ENCODE data around the gene GNRH2.

DNA sequence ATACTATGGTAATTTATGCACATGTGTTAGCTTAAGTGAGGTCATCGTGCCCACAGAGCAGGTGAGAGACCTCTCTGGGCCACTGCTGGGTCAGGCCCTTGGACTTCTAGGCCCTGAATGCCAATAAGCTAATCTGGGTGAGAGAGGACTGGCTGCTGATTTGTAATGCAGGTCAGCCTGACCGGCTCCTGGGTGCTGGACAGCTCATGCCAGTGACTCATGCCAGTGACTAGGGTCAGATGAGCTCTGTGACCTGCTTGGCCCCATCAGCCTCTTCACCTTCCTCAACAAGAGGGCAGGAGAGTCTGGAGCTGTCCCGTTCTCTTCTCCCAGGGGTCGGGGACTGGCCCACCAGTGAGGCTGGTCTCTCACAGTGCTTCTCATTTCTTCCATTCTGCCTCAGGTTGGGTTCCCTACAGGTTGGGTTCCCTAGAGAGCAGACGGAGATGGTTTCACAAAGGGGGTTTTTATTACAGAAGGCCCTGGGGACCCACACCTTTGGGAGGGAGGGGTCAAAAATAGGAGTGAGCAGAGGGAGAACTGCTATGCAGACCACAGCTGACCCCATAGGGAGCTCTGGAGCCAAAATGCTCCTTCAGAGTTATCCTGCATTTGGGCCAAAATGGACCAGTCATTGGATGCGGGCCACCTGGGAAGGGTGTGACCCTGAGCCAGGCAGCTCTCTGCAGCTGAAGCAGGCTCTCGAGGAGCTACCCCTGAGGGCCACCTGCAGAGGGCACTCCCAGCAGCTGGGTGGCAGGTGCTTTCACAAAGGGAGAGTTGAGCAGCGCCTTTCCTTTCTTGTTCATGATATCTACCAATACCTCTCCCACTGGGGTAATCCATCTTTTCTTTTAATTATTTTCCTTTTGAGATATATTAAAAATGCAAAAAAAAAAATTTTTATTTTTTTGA, 25.8 kb downstream of the GNRH2 start:
- TF ChIP-seq, protein P1, sequence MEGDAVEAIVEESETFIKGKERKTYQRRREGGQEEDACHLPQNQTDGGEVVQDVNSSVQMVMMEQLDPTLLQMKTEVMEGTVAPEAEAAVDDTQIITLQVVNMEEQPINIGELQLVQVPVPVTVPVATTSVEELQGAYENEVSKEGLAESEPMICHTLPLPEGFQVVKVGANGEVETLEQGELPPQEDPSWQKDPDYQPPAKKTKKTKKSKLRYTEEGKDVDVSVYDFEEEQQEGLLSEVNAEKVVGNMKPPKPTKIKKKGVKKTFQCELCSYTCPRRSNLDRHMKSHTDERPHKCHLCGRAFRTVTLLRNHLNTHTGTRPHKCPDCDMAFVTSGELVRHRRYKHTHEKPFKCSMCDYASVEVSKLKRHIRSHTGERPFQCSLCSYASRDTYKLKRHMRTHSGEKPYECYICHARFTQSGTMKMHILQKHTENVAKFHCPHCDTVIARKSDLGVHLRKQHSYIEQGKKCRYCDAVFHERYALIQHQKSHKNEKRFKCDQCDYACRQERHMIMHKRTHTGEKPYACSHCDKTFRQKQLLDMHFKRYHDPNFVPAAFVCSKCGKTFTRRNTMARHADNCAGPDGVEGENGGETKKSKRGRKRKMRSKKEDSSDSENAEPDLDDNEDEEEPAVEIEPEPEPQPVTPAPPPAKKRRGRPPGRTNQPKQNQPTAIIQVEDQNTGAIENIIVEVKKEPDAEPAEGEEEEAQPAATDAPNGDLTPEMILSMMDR (IDR thresholded peaks at IDR 0.05): no peak
- no peak for TF ChIP-seq POLR2A (IDR thresholded peaks at IDR 0.05; ENCODE audit: low read depth)
- TF ChIP-seq EP300 (IDR thresholded peaks at IDR 0.05): no peak
- no peak for TF ChIP-seq POLR2AphosphoS5 (IDR thresholded peaks at IDR 0.05)

All from esophagus muscularis mucosa (tissue), 4 donors.